Measurements from ENCODE around the gene GATA3. TPM values are rescaled to one million over a fixed set of nuclear protein-coding genes. Genes with fewer than 3 reads are reported as not detected.

The GATA3 gene
- total RNA-seq, 1 experiment from 2014 or later = 5.9 TPM

DNA sequence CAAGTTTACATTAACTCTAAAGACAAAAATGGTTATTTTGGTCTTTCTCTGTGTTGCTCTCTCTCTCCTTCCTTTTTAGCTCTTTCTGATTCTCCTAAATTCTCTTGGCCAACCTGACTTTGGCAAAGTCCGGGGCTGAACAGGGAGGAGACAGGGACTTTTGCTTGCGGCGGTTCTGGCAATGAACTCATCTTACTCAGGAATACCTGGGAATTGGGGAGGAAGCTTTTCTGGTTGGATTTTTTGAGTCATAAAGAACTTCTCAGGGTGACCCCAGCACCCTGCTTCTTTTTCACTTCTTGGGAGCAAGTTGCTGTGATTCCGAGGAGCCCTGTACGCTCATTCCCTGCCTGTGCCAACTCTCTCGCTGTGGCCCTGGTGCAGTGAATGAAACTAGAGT is 16.0 kb downstream of the GATA3 start:
- TF ChIP-seq, protein P1, sequence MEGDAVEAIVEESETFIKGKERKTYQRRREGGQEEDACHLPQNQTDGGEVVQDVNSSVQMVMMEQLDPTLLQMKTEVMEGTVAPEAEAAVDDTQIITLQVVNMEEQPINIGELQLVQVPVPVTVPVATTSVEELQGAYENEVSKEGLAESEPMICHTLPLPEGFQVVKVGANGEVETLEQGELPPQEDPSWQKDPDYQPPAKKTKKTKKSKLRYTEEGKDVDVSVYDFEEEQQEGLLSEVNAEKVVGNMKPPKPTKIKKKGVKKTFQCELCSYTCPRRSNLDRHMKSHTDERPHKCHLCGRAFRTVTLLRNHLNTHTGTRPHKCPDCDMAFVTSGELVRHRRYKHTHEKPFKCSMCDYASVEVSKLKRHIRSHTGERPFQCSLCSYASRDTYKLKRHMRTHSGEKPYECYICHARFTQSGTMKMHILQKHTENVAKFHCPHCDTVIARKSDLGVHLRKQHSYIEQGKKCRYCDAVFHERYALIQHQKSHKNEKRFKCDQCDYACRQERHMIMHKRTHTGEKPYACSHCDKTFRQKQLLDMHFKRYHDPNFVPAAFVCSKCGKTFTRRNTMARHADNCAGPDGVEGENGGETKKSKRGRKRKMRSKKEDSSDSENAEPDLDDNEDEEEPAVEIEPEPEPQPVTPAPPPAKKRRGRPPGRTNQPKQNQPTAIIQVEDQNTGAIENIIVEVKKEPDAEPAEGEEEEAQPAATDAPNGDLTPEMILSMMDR (IDR thresholded peaks at IDR 0.05) = no peak
- TF ChIP-seq, protein P2, sequence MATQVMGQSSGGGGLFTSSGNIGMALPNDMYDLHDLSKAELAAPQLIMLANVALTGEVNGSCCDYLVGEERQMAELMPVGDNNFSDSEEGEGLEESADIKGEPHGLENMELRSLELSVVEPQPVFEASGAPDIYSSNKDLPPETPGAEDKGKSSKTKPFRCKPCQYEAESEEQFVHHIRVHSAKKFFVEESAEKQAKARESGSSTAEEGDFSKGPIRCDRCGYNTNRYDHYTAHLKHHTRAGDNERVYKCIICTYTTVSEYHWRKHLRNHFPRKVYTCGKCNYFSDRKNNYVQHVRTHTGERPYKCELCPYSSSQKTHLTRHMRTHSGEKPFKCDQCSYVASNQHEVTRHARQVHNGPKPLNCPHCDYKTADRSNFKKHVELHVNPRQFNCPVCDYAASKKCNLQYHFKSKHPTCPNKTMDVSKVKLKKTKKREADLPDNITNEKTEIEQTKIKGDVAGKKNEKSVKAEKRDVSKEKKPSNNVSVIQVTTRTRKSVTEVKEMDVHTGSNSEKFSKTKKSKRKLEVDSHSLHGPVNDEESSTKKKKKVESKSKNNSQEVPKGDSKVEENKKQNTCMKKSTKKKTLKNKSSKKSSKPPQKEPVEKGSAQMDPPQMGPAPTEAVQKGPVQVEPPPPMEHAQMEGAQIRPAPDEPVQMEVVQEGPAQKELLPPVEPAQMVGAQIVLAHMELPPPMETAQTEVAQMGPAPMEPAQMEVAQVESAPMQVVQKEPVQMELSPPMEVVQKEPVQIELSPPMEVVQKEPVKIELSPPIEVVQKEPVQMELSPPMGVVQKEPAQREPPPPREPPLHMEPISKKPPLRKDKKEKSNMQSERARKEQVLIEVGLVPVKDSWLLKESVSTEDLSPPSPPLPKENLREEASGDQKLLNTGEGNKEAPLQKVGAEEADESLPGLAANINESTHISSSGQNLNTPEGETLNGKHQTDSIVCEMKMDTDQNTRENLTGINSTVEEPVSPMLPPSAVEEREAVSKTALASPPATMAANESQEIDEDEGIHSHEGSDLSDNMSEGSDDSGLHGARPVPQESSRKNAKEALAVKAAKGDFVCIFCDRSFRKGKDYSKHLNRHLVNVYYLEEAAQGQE (IDR thresholded peaks at IDR 0.05; ENCODE audit: insufficient read depth in 1 of 2, low read depth in 2 of 2, low read length in 1 of 2) = no peak
- TF ChIP-seq SIN3A (IDR thresholded peaks at IDR 0.05; ENCODE audit: borderline replicate concordance, insufficient read depth, low read depth, low read length) = no peak
- intact Hi-C loops (cut with micrococcal nuclease; ENCODE audit: unreplicated experiment) (no loop called here), in situ Hi-C loops (cut with HindIII; ENCODE audit: low pct_unique_long_range_greater_than_20kb, low sequenced_read_pairs) (no loop called here)
- Histone ChIP-seq H3K27ac (ENCODE audit: low read length) (no peak overlapping the region), H3K27me3 (ENCODE audit: control insufficient read depth, insufficient read depth, low read length) (no peaks in the 10 kb centered on the region), H3K4me3 (ENCODE audit: low read depth in 2 of 2, low read length in 2 of 2) (no peak overlapping the region), H3K9me3 (ENCODE audit: control insufficient read depth, insufficient read depth, low read depth, low read length) (no peaks in the 10 kb centered on the region), H3K4me1 (ENCODE audit: control insufficient read depth, insufficient read depth, low read length) (no peaks in the 10 kb centered on the region), H3K36me3 (ENCODE audit: control insufficient read depth, insufficient read depth, low read length) (no peaks in the 10 kb centered on the region; the same call in 1 of the 2 replicates)
- POLR2A ChIA-PET = no interaction called here
- DNase-seq (ENCODE audit: low read depth, low spot score) (no peak), ATAC-seq (no peak)
- no TSS peak for BruUV-seq (replicated peaks)
- CTCF ChIA-PET = no interaction called here

DNA sequence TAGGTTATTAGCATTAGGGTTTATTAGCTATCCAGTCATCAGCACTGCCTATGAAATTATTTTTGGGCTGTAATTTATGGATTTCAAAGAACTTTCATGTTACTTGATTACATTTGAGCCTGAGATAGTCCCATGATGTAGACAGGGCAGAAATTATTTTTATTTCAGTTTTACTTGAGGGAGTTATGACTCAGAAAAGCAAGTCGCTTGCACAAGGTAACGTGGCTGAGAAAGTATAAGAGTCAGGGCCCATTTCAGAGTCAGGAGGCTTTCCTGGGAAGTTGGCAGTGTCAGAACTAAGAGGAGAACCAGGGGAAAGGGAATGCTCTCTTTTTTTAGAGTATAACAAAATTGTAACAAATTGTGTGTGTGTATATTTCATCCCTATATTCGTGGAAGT is 16.5 kb downstream of the GATA3 start:
- DNase-seq (ENCODE audit: low read depth, low spot score) = no peak
- H3K36me3 ChIP-seq (ENCODE audit: control insufficient read depth, insufficient read depth, low read length) = no peaks in the 10 kb centered on the region; the same call in 1 of the 2 replicates
- intact Hi-C loops (cut with micrococcal nuclease; ENCODE audit: unreplicated experiment) = no loop called here
- POLR2A ChIA-PET = no interaction called here
- in situ Hi-C loops (cut with HindIII; ENCODE audit: low pct_unique_long_range_greater_than_20kb, low sequenced_read_pairs) = no loop called here
- peaks cover 5% of the 10 kb centered on the region for H3K4me1 ChIP-seq (ENCODE audit: control insufficient read depth, insufficient read depth, low read length)
- BruUV-seq (replicated peaks) = no TSS peak
- H3K27me3 ChIP-seq (ENCODE audit: control insufficient read depth, insufficient read depth, low read length) = no peaks in the 10 kb centered on the region
- no peak overlapping the region for H3K4me3 ChIP-seq (ENCODE audit: low read depth in 2 of 2, low read length in 2 of 2)
- CTCF ChIA-PET = no interaction called here
- no peaks in the 10 kb centered on the region for H3K9me3 ChIP-seq (ENCODE audit: control insufficient read depth, insufficient read depth, low read depth, low read length)
- TF ChIP-seq, protein P2 (IDR thresholded peaks at IDR 0.05; ENCODE audit: insufficient read depth in 1 of 2, low read depth in 2 of 2, low read length in 1 of 2) = no peak
- TF ChIP-seq POLR2AphosphoS5 (IDR thresholded peaks at IDR 0.05; ENCODE audit: low read depth, low read length) (no peak), SIN3A (IDR thresholded peaks at IDR 0.05; ENCODE audit: borderline replicate concordance, insufficient read depth, low read depth, low read length) (no peak), TCF7L2 (IDR thresholded peaks at IDR 0.05; ENCODE audit: low read depth, low read length) (no peak)
- TF ChIP-seq, protein P1 (IDR thresholded peaks at IDR 0.05) = no peak
- H3K27ac ChIP-seq (ENCODE audit: low read length) = no peak overlapping the region
- ATAC-seq = no peak
